Activated naive CD4-positive, alpha-beta T cell treated with anti-CD3 and anti-CD28 coated beads, Interleukin-2, amount 10 ng/mL, durations not matched to agents 7 days and 5 days (primary cell): ENCODE measurements around the gene AVPI1.

Experiments used
- CTCF ChIA-PET: fragments of 350-600 bp; sonication (Branson Sonifier 250); formaldehyde crosslinking; loops from one replicate; lab custom pipeline; 2021; ENCODE audit warnings: antibody characterized with exemption; lab: Charles Lee
- DNase-seq: peaks from one replicate; pipeline ENCODE4 v3.0.0-alpha.2; 2020
- H3K27ac Mint-ChIP-seq: one replicate; pipeline ENCODE4 v1.8.0; 2021; ENCODE audit warnings: mild to moderate bottlenecking, moderate library complexity, mixed read lengths
- H3K27me3 Mint-ChIP-seq: one replicate; pipeline ENCODE4 v1.8.0; 2021; ENCODE audit warnings: mild to moderate bottlenecking, mixed read lengths
- H3K36me3 Mint-ChIP-seq: one replicate; pipeline ENCODE4 v1.8.0; 2021; ENCODE audit warnings: mixed read lengths
- H3K4me1 Mint-ChIP-seq: one replicate; pipeline ENCODE4 v1.8.0; 2021; ENCODE audit warnings: mixed read lengths
- H3K4me3 Mint-ChIP-seq: one replicate; pipeline ENCODE4 v1.8.0; 2021; ENCODE audit warnings: mild to moderate bottlenecking, moderate library complexity, mixed read lengths
- H3K9me3 Mint-ChIP-seq: one replicate; pipeline ENCODE4 v1.8.0; 2021; ENCODE audit warnings: mixed read lengths

AVPI1 gene

GRCh38 chr10:97632949-97633884 is 53.8 kb downstream of the AVPI1 start, which contains the start of gene MORN4:
TSS of gene MORN4 (minus strand) at chr10:97633500. CDS start at chr10:97619653, 13,847 bp downstream.
- Mint-ChIP-seq H3K4me3 (peak within 1 kb of the TSS; percentile 94), H3K36me3 (no peaks in the 10 kb centered on the region), H3K4me1 (peaks cover 16% of the 10 kb centered on the region), H3K27ac (peak within 1 kb of the TSS; percentile 82), H3K27me3 (peaks cover 8% of the 10 kb centered on the region), H3K9me3 (no peaks in the 10 kb centered on the region)
- DNase-seq, result peak; percentile 94
- CTCF ChIA-PET, result interaction anchor here (1.2 kb wide), 1 partner anchor 16 kb away, joined by 3 read pairs; no protein-coding TSS in a partner anchor

- no peak for DNase-seq
- Mint-ChIP-seq H3K27ac (no peak overlapping the region), H3K36me3 (no peaks in the 10 kb centered on the region), H3K4me3 (no peak overlapping the region), H3K27me3 (peaks cover 8% of the 10 kb centered on the region), H3K9me3 (no peaks in the 10 kb centered on the region), H3K4me1 (peaks cover 16% of the 10 kb centered on the region)
- CTCF ChIA-PET, result no interaction called here
Measured at GRCh38 chr10:97631098-97631497, 55.9 kb downstream of the AVPI1 start.

- Mint-ChIP-seq H3K36me3 (no peaks in the 10 kb centered on the region), H3K27ac (no peak overlapping the region)
- CTCF ChIA-PET, result no interaction called here
Measured at GRCh38 chr10:97629289-97629688, 57.8 kb downstream of the AVPI1 start.

GRCh38 chr10:97628228-97628627 is 58.8 kb downstream of the AVPI1 start:
- H3K27ac Mint-ChIP-seq, result no peak overlapping the region
- peaks cover 5% of the 10 kb centered on the region for H3K27me3 Mint-ChIP-seq
- H3K4me1 Mint-ChIP-seq, result peaks cover 9% of the 10 kb centered on the region
- CTCF ChIA-PET, result no interaction called here
- H3K9me3 Mint-ChIP-seq, result no peaks in the 10 kb centered on the region
- H3K4me3 Mint-ChIP-seq, result no peak overlapping the region
- DNase-seq, result no peak
- no peaks in the 10 kb centered on the region for H3K36me3 Mint-ChIP-seq

More at GRCh38 chr10:97629289-97629688, 57.8 kb downstream of the AVPI1 start:
- Mint-ChIP-seq H3K4me1 (peaks cover 16% of the 10 kb centered on the region), H3K27me3 (peaks cover 8% of the 10 kb centered on the region), H3K9me3 (no peaks in the 10 kb centered on the region), H3K4me3 (no peak overlapping the region)
- DNase-seq, result no peak

GRCh38 chr10:97627731-97628130 is 59.3 kb downstream of the AVPI1 start:
- no peak overlapping the region for H3K27ac Mint-ChIP-seq
- CTCF ChIA-PET, result interaction anchor here (1.1 to 1.4 kb wide), 2 partner anchors 56 to 74 kb away, joined by 3 to 4 read pairs; no protein-coding TSS in a partner anchor
- H3K9me3 Mint-ChIP-seq, result no peaks in the 10 kb centered on the region
- DNase-seq, result no peak
- peaks cover under 1% of the 10 kb centered on the region for H3K27me3 Mint-ChIP-seq
- H3K4me3 Mint-ChIP-seq, result no peak overlapping the region
- H3K36me3 Mint-ChIP-seq, result no peaks in the 10 kb centered on the region
- peaks cover 4% of the 10 kb centered on the region for H3K4me1 Mint-ChIP-seq
